GM10266 (cell line): ENCODE data around the gene ATG4D.

Experiments
- DNase-seq: peaks from one replicate; pipeline ENCODE4 v3.0.0; 2012; ENCODE audit errors: extremely low spot score
- CTCF ChIP-seq: IDR thresholded peaks from 2 replicates; pipeline ENCODE4 v1.5.1; 2012; ENCODE audit warnings: mild to moderate bottlenecking, low read depth; ENCODE audit not compliant: control insufficient read depth, insufficient read depth; ENCODE audit errors: missing control alignments

The ATG4D gene

GRCh38 chr19:10583036-10583776, 39.5 kb downstream of the ATG4D start:
- TF ChIP-seq CTCF: no peak
- no peak for DNase-seq

GRCh38 chr19:10586396-10586795, 42.7 kb downstream of the ATG4D start:
- no peak for TF ChIP-seq CTCF

GRCh38 chr19:10587022-10587838, 43.5 kb downstream of the ATG4D start, which contains the start of gene AP1M2:
Gene AP1M2, minus strand, starts transcription at chr19:10587312. Its CDS starts 81 bp downstream, at chr19:10587231.
- no peak for TF ChIP-seq CTCF
- no peak for DNase-seq

More at GRCh38 chr19:10586396-10586795, 42.7 kb downstream of the ATG4D start:
- no peak for DNase-seq

- TF ChIP-seq CTCF: no peak
- no peak for DNase-seq
These were observed 44.1 kb downstream of the ATG4D start for GRCh38 chr19:10587839-10588150.

- no peak for DNase-seq
- no peak for TF ChIP-seq CTCF
These were observed 49.4 kb downstream of the ATG4D start for GRCh38 chr19:10593148-10593547.

GRCh38 chr19:10593820-10594637, 50.3 kb downstream of the ATG4D start:
- no peak for DNase-seq
- no peak for TF ChIP-seq CTCF
